ENCODE measurements around the gene ERC2. TPM values are rescaled to one million over a fixed set of nuclear protein-coding genes. Genes with fewer than 3 reads are reported as not detected.

Gene ERC2
- total RNA-seq, 3 donors from 2014 or later, result 0.64 to 7.3 (median 1.3) TPM

GRCh38 chr3:56137415-56137814 is 330.9 kb downstream of the ERC2 start:
- TF ChIP-seq POLR2A (IDR thresholded peaks at IDR 0.05), result no peak
- TF ChIP-seq CTCF (IDR thresholded peaks at IDR 0.05), result no peak
- no peak for TF ChIP-seq POLR2AphosphoS5 (IDR thresholded peaks at IDR 0.05)
- no peaks in the 10 kb centered on the region for H3K27me3 ChIP-seq
- intact Hi-C loops (cut with DNase I; ENCODE audit: low total_unique reads), result no loop called here
- H3K36me3 ChIP-seq, result no peaks in the 10 kb centered on the region
- no peak for DNase-seq (ENCODE audit: low spot score in 2 of 2)
- no peak overlapping the region for H3K27ac ChIP-seq
- no peaks in the 10 kb centered on the region for H3K9me3 ChIP-seq
- no peaks in the 10 kb centered on the region for H3K4me1 ChIP-seq
- H3K4me3 ChIP-seq, result no peak overlapping the region

- no peak for TF ChIP-seq POLR2AphosphoS5 (IDR thresholded peaks at IDR 0.05)
- TF ChIP-seq POLR2A (IDR thresholded peaks at IDR 0.05), result no peak
- TF ChIP-seq CTCF (IDR thresholded peaks at IDR 0.05), result no peak
- no peaks in the 10 kb centered on the region for H3K9me3 ChIP-seq
- no peak for DNase-seq (ENCODE audit: low spot score in 2 of 2)
- H3K4me1 ChIP-seq, result no peaks in the 10 kb centered on the region
- H3K4me3 ChIP-seq, result no peak overlapping the region
- no peaks in the 10 kb centered on the region for H3K36me3 ChIP-seq
- no peak overlapping the region for H3K27ac ChIP-seq
- H3K27me3 ChIP-seq, result no peaks in the 10 kb centered on the region
- intact Hi-C loops (cut with DNase I; ENCODE audit: low total_unique reads), result no loop called here
Observed at GRCh38 chr3:56136514-56136913, 331.8 kb downstream of the ERC2 start.

DNA sequence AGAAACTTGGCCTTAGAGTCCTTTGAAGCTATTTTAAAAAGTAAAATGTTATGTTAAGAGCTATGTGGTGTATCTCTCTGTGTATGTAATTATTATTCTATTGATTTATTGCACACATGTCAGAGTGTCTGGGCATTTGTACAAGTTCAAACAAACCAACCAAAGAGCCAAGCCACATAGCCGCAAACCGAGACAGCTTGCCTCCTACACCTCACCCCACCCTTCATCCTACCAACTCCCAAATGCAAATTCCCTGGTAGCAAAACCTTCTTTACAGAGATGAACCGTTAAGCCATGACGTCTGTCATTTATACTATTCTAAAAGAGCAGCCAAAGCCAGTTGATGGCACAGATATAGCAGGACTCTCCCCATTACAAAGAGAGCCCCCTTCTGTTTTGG is 332.3 kb downstream of the ERC2 start:
- Histone ChIP-seq H3K9me3 (no peaks in the 10 kb centered on the region), H3K27ac (no peak overlapping the region), H3K36me3 (no peaks in the 10 kb centered on the region), H3K4me3 (no peak overlapping the region), H3K4me1 (no peaks in the 10 kb centered on the region), H3K27me3 (no peaks in the 10 kb centered on the region)
- TF ChIP-seq CTCF (IDR thresholded peaks at IDR 0.05) (no peak), POLR2A (IDR thresholded peaks at IDR 0.05) (no peak), POLR2AphosphoS5 (IDR thresholded peaks at IDR 0.05) (no peak)
- DNase-seq (ENCODE audit: low spot score in 2 of 2), result no peak
- intact Hi-C loops (cut with DNase I; ENCODE audit: low total_unique reads), result no loop called here

DNA sequence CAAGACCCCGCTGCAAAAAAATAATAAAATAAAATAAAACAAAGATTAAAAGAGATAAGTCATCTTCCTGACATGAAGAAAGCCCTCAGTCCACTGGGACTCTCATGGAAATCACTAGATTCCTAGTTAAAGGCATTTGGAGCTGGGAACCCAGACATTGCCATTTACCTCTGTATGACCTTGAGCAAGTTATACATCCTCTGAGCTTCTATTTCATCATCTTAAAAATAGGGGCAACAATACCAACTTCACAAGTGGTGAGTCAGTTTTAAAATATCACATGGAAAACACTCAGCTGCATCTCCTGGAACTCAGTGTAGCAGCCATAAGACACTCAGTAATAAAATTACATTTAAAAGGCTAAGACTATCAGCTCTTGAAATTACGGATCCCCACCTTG is 334.8 kb downstream of the ERC2 start:
- no peak for TF ChIP-seq POLR2A (IDR thresholded peaks at IDR 0.05)
- no peak for TF ChIP-seq POLR2AphosphoS5 (IDR thresholded peaks at IDR 0.05)
- TF ChIP-seq CTCF (IDR thresholded peaks at IDR 0.05), result no peak
- DNase-seq (ENCODE audit: low spot score in 2 of 2), result no peak

DNA sequence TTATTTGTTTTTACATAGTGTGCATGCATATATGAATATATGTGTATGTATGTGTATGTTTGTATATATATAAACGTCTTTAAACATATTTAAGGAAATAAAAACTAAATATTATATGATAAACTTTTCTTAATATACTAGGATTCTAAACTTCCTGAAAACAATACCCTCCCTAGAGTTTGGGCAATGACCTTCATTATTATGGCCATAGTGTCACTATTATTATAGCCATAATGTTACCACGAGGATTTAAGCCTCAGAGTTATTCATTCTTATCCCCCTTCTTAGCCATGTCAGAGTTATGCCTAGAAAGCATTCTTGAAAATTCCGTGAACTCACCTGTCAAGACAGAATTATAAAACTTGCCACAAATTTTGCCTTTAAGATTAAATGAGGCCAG is 335.5 kb downstream of the ERC2 start:
- H3K27me3 ChIP-seq, result no peaks in the 10 kb centered on the region
- H3K4me3 ChIP-seq, result no peak overlapping the region
- no peak for DNase-seq (ENCODE audit: low spot score in 2 of 2)
- no peak overlapping the region for H3K27ac ChIP-seq
- no peaks in the 10 kb centered on the region for H3K36me3 ChIP-seq
- intact Hi-C loops (cut with DNase I; ENCODE audit: low total_unique reads), result no loop called here
- TF ChIP-seq CTCF (IDR thresholded peaks at IDR 0.05), result no peak
- H3K4me1 ChIP-seq, result no peaks in the 10 kb centered on the region
- no peaks in the 10 kb centered on the region for H3K9me3 ChIP-seq

More for the DNA sequence above, 334.8 kb downstream of the ERC2 start:
- Histone ChIP-seq H3K27ac (no peak overlapping the region), H3K27me3 (no peaks in the 10 kb centered on the region), H3K9me3 (no peaks in the 10 kb centered on the region), H3K4me3 (no peak overlapping the region), H3K36me3 (no peaks in the 10 kb centered on the region), H3K4me1 (no peaks in the 10 kb centered on the region)
- intact Hi-C loops (cut with DNase I; ENCODE audit: low total_unique reads), result no loop called here

Measured in breast epithelium (tissue), 4 donors.